Mammary epithelial cell (primary cell): ENCODE data around the gene BANP.

Source experiments
- EZH2 ChIP-seq: IDR thresholded peaks from 2 replicates; pipeline ENCODE4 v1.6.1; 2012; ENCODE audit warnings: low read length, inconsistent platforms, borderline replicate concordance
- TF ChIP-seq, protein P1 (sequence below), 2 donors: IDR thresholded peaks in 1 of 2; conservative IDR thresholded peaks in 1 of 2; 2 replicates each; pipeline ENCODE4 v1.5.1; 2011 to 2012; ENCODE audit warnings: inconsistent platforms in 2 of 2, low read length in 2 of 2, mild to moderate bottlenecking in 2 of 2, control low read depth in 1 of 2, low read depth in 1 of 2; ENCODE audit not compliant: insufficient read depth in 1 of 2; ENCODE audit errors: extremely low read depth in 1 of 2

DNA sequence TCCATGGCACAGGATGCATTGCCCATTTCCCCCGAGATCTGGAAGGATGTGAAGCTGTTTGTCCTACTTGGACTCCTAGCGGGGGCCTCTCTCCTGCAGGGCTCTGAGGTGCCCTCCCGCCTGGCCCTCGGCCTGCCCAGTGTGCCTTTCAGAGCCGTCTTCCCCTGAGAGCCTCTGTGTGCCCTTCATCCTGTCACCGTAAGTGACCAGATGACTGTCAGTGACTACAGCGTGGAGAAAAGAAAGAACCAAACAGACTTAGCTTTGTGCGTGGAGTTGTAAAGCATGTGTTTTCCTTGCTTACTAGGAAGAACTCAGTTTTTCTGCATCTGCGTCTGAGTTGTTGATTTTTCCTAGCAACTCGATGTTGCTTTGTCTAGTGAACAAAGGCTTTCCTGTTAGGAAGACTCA is 56.1 kb downstream of the BANP start:
- TF ChIP-seq, protein P1, sequence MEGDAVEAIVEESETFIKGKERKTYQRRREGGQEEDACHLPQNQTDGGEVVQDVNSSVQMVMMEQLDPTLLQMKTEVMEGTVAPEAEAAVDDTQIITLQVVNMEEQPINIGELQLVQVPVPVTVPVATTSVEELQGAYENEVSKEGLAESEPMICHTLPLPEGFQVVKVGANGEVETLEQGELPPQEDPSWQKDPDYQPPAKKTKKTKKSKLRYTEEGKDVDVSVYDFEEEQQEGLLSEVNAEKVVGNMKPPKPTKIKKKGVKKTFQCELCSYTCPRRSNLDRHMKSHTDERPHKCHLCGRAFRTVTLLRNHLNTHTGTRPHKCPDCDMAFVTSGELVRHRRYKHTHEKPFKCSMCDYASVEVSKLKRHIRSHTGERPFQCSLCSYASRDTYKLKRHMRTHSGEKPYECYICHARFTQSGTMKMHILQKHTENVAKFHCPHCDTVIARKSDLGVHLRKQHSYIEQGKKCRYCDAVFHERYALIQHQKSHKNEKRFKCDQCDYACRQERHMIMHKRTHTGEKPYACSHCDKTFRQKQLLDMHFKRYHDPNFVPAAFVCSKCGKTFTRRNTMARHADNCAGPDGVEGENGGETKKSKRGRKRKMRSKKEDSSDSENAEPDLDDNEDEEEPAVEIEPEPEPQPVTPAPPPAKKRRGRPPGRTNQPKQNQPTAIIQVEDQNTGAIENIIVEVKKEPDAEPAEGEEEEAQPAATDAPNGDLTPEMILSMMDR (conservative IDR thresholded peaks at IDR 0.05 in 1 of 2, IDR thresholded peaks at IDR 0.05 in 1 of 2; ENCODE audit: extremely low read depth in 1 of 2, insufficient read depth in 1 of 2, low read depth in 1 of 2, low read length in 2 of 2) = no peak
- no peak for TF ChIP-seq EZH2
